ENCODE measurements around the gene AQP2. TPM values are rescaled to one million over a fixed set of nuclear protein-coding genes. Genes with fewer than 3 reads are reported as not detected.

The AQP2 gene
- total and polyA plus RNA-seq, 2 of the 13 experiments (the other 11 are each of a cell fraction or from before 2014, with no cell fraction given) = not detected

DNA sequence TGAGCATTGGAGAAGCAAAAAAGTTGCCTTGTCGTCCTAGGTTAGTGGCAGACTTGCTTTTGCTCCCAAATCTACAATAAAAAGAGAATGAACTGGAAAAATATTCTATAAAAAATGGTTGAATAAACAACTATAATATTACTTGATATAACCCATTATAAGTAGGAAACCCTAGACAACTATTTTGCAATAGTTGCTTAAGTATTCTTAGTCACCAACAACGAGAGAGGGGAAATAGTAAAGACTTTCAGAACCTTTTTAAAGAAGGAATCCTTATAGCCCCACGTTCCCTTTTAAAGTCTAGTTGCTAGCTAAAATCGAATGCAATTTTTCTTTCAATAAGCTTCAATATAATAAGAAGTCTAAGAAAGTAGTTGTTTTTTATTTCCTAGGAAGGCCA is 39.7 kb downstream of the AQP2 start:
- DNase-seq (ENCODE audit: low spot score) (no peak), FAIRE-seq (no peak), ATAC-seq (no peak)
- no peak overlapping the region for H2AFZ ChIP-seq (ENCODE audit: low read length)
- H3K27ac ChIP-seq (ENCODE audit: extremely low read length, insufficient read depth, low read length) = no peak overlapping the region
- in situ Hi-C loops (cut with HindIII; ENCODE audit: extremely low pct_ligation_motif_present, low pct_unique_long_range_greater_than_20kb) (no loop called here), intact Hi-C loops (cut with micrococcal nuclease; ENCODE audit: unreplicated experiment) (no loop called here)
- no peak overlapping the region for H3K9ac ChIP-seq (ENCODE audit: insufficient read depth, low read depth, low read length)
- H3K79me2 ChIP-seq (ENCODE audit: insufficient read depth, low read length) = no peaks in the 10 kb centered on the region
- ChIA-PET POLR2A (no interaction called here), CTCF (ENCODE audit: low intra/inter-chr PET ratio, low total read pairs) (no interaction called here)
- H3K4me2 ChIP-seq (ENCODE audit: low read depth, low read length) = no peak overlapping the region
- peaks cover 19 to 26% of the 10 kb centered on the region in 2 experiments for H3K36me3 ChIP-seq (replicated peaks in 1 of 2; ENCODE audit: control insufficient read depth in 1 of 2, insufficient read depth in 2 of 2, low read length in 2 of 2)
- H3K9me3 ChIP-seq (ENCODE audit: low read length) = no peaks in the 10 kb centered on the region
- H3K27me3 ChIP-seq (ENCODE audit: control insufficient read depth in 1 of 2, insufficient read depth in 2 of 2, low read length in 2 of 2) = no peaks in the 10 kb centered on the region
- TF ChIP-seq, protein P1, sequence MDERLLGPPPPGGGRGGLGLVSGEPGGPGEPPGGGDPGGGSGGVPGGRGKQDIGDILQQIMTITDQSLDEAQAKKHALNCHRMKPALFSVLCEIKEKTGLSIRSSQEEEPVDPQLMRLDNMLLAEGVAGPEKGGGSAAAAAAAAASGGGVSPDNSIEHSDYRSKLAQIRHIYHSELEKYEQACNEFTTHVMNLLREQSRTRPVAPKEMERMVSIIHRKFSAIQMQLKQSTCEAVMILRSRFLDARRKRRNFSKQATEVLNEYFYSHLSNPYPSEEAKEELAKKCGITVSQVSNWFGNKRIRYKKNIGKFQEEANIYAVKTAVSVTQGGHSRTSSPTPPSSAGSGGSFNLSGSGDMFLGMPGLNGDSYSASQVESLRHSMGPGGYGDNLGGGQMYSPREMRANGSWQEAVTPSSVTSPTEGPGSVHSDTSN (CRISPR knock-in tag; IDR thresholded peaks at IDR 0.05) = no peak
- no peak for TF ChIP-seq ZNF350 (CRISPR knock-in tag; IDR thresholded peaks at IDR 0.05; ENCODE audit: borderline replicate concordance, low read depth)
- no peak for TF ChIP-seq CEBPG (CRISPR knock-in tag; IDR thresholded peaks at IDR 0.05)
- no peak for TF ChIP-seq GTF3A (CRISPR knock-in tag; conservative IDR thresholded peaks at IDR 0.05)
- TF ChIP-seq, protein P2, sequence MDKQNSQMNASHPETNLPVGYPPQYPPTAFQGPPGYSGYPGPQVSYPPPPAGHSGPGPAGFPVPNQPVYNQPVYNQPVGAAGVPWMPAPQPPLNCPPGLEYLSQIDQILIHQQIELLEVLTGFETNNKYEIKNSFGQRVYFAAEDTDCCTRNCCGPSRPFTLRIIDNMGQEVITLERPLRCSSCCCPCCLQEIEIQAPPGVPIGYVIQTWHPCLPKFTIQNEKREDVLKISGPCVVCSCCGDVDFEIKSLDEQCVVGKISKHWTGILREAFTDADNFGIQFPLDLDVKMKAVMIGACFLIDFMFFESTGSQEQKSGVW (CRISPR knock-in tag; IDR thresholded peaks at IDR 0.05; ENCODE audit: borderline replicate concordance) = no peak
- TF ChIP-seq HOXA5 (CRISPR knock-in tag; IDR thresholded peaks at IDR 0.05) = no peak
- TF ChIP-seq SNRNP70 (IDR thresholded peaks at IDR 0.05; ENCODE audit: low read depth, low read length) = no peak
- TF ChIP-seq GFI1 (CRISPR knock-in tag; IDR thresholded peaks at IDR 0.05; ENCODE audit: borderline replicate concordance) = no peak
- TF ChIP-seq, protein P3, sequence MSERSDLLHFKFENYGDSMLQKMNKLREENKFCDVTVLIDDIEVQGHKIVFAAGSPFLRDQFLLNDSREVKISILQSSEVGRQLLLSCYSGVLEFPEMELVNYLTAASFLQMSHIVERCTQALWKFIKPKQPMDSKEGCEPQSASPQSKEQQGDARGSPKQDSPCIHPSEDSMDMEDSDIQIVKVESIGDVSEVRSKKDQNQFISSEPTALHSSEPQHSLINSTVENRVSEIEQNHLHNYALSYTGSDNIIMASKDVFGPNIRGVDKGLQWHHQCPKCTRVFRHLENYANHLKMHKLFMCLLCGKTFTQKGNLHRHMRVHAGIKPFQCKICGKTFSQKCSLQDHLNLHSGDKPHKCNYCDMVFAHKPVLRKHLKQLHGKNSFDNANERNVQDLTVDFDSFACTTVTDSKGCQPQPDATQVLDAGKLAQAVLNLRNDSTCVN (CRISPR knock-in tag; IDR thresholded peaks at IDR 0.05; ENCODE audit: borderline replicate concordance) = no peak
- no peak for TF ChIP-seq SRF (IDR thresholded peaks at IDR 0.05; ENCODE audit: low read depth, low read length)
- TF ChIP-seq NFYC (CRISPR knock-in tag; IDR thresholded peaks at IDR 0.05) = no peak
- TF ChIP-seq ZNF225 (CRISPR knock-in tag; IDR thresholded peaks at IDR 0.05) = no peak
- no TSS peak for BruUV-seq (replicated peaks)
- WGBS (ENCODE audit: low lambda C conversion rate) = 96% methylated on average over 4 of the region's 4 CpGs
- peaks cover 20% of the 10 kb centered on the region for H3K4me1 ChIP-seq (ENCODE audit: insufficient read depth, low read length)
- no peaks in the 10 kb centered on the region for H4K20me1 ChIP-seq (ENCODE audit: insufficient read depth, low read length)
- H3K4me3 ChIP-seq (replicated peaks in 1 of 3; ENCODE audit: insufficient read depth in 1 of 3, low read depth in 2 of 3, low read length in 3 of 3) = no peak overlapping the region

Measured in HepG2 (cell line).